Activated T-helper 2 cell treated with anti-CD3 and anti-CD28 coated beads, Interferon-gamma antibody, Interleukin-2, Interleukin-4, amounts not matched to agents 10 μg/mL and 5 μg/mL and 100 μg/mL, durations not matched to agents 14 hours and 24 hours and 36 hours (primary cell): ENCODE measurements around the gene NUPR1. TPM values are rescaled to one million over a fixed set of nuclear protein-coding genes. Genes with fewer than 3 reads are reported as not detected.
A peak's percentile ranks its signal among the peaks of the same experiment; 100 is the strongest.
"Not testable (repeated sequence)": the region's sequence is repeated elsewhere in the genome, so short reads cannot be mapped to it uniquely, and the experiment has no call there.

Source experiments
- DNase-seq: peaks from one replicate; pipeline ENCODE4 v3.0.0; 2021; ENCODE audit warnings: low spot score
- H3K27ac Mint-ChIP-seq: one replicate; pipeline ENCODE4 v1.8.0; 2021; ENCODE audit warnings: mixed read lengths
- H3K27me3 Mint-ChIP-seq: one replicate; pipeline ENCODE4 v1.8.0; 2021; ENCODE audit warnings: low read depth, mixed read lengths
- H3K36me3 Mint-ChIP-seq: one replicate; pipeline ENCODE4 v1.8.0; 2021; ENCODE audit warnings: low read depth, mixed read lengths
- H3K4me1 Mint-ChIP-seq: one replicate; pipeline ENCODE4 v1.8.0; 2021; ENCODE audit warnings: low read depth, mixed read lengths
- H3K4me3 Mint-ChIP-seq: one replicate; pipeline ENCODE4 v1.8.0; 2021; ENCODE audit warnings: low read depth, mild to moderate bottlenecking, moderate library complexity, mixed read lengths
- H3K9me3 Mint-ChIP-seq: one replicate; pipeline ENCODE4 v1.8.0; 2021; ENCODE audit warnings: mixed read lengths
- intact Hi-C: fragments of 100-400 bp; cut with micrococcal nuclease; formaldehyde crosslinking; loops from one replicate; pipeline ENCODE4 v1.15.1; 2023
- total RNA-seq: library from RNA; stranded (reverse); gene quantifications from 2 replicates; pipeline ENCODE4 v1.2.3, GENCODE V29; 2022

The NUPR1 gene
- total RNA-seq, 1 donor from 2014 or later: not detected

DNA sequence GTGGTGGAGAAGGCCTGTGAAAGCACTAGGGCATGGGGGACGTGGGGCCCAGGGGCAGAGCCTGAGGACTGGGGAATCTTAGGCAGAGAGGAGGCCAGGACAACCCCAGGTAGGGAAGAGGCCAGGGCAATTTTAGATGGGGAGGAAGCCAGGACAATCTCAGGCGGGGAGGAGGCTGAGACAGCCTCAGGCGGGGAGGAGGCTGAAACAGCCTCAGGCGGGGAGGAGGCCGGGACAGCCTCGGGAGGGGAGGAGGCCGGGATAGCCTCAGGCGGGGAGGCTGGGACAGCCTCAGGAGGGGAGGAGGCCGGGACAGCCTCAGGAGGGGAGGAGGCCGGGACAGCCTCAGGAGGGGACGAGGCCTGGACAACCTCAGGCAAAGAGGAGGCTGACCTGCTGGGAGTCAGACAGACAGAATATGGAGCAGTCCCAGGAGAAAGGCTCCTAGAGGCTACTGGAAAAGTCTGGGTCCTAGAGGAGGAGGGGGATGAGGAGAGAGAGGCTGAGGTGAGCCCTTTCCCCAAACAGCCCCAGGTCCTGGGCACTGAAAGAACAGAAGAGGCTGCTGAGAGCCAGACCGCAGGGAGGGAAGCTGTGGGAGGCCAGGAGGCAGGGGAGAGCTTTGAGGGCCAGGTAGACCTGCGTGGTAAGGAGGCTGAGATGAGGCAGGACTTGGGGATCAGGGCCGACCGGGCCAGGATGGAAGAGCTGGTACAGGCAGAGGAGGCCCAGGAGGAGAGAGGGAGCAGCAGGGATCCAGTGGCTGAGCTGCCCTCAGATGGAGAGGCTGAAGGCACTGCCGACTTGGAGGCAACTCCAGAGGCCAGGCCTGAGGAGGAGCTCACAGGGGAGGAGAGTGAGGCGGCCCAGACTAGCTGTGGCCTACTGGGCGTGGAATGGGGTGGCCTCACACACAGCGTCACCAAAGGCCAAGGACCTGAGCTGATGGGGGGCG lies 42.7 kb downstream of the NUPR1 start:
- peaks cover 37% of the 10 kb centered on the region for H3K4me1 Mint-ChIP-seq
- no peaks in the 10 kb centered on the region for H3K27me3 Mint-ChIP-seq
- peak overlapping the region; percentile 99 for H3K27ac Mint-ChIP-seq
- intact Hi-C loops: no loop called here
- peaks cover 25% of the 10 kb centered on the region for H3K36me3 Mint-ChIP-seq
- no peaks in the 10 kb centered on the region for H3K9me3 Mint-ChIP-seq
- DNase-seq: no peak
- H3K4me3 Mint-ChIP-seq: peak overlapping the region; percentile 76

DNA sequence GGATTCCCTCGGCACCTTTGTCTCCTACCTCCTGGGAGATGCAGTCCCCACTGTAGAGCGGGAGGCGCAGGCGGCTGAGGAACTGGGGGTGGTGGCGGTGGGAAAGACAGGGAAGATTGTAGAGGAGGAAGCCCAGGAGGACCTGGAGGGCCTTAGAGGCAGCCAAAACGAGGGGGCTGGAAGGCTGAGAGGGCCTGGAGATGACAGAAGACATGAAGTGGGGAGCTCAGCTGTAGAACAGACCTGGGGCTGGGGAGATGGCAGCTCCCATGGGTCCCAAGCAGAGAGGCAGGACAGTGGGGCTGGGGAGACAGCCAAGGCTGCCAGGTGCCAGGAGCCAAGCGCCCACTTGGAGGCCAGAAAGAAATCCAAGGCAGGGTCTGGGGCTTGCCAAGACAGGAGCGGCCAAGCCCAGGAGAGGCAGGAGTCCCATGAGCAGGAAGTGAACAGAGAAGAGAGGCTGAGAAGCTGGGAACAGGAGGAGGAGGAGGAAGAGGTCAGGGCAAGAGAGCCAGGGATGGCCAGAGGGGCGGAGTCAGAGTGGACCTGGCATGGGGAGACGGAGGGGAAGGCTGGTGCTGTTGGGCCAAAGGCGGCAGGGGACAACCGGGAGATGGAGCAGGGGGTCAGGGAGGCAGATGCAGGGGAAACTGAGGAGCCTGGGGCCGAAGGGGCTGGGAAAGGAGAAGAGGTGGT lies 43.5 kb downstream of the NUPR1 start:
- no peak for DNase-seq
- Mint-ChIP-seq H3K4me1 (peaks cover 37% of the 10 kb centered on the region), H3K27ac (peak overlapping the region; percentile 99), H3K27me3 (no peaks in the 10 kb centered on the region), H3K9me3 (no peaks in the 10 kb centered on the region), H3K36me3 (peaks cover 27% of the 10 kb centered on the region), H3K4me3 (peak overlapping the region; percentile 76)
- intact Hi-C loops: no loop called here

DNA sequence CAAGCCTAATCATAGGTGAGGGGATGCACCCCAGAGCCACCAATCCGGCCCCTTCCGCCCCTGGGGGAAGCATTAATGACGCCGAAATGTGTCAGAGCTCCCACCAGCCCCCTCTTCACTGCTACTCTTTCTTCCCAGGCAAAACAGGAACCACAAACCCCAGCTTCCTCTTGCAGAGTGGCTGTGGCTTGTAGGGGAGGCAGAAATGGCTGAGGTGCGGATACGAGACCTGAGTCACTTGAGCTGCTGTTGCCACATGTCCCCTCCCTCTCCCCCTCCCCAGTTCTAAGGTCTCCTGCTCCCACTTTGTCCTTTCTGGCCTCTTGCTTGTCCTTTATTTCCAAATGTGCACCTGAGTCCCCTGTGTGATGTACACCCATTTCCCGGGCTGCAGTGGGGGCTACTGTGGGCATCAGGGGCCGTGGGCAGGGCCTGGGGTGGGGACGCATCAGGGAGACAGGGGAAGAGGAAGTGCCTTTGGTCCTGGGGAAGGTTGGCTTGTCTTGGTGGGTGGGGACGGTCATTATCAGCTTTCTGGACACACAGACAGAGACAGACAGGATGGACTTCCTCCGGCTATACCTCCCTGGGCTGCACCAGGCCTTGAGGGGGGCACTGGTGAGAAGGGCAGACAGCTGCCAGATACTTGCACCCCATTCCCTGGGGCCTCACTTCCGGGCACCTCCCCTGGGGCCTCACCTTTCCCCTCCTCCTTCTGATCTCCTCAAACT lies 44.5 kb downstream of the NUPR1 start, which contains the start of gene APOBR:
Gene APOBR, plus strand, starts transcription at position 523 of the 731 bp plus-strand sequence. Its CDS starts 39 bp downstream, at position 562.
- peak; percentile 87 for DNase-seq
- Mint-ChIP-seq H3K9me3 (no peaks in the 10 kb centered on the region), H3K27ac (peak within 1 kb of the TSS; percentile 99), H3K36me3 (peaks cover 29% of the 10 kb centered on the region), H3K4me1 (peaks cover 39% of the 10 kb centered on the region), H3K4me3 (peak within 1 kb of the TSS; percentile 76), H3K27me3 (no peaks in the 10 kb centered on the region)
- intact Hi-C loops: loop anchor here (1.0 kb wide), 1 partner anchor 352 kb away; the partner anchor contains the start of gene TUFM

DNA sequence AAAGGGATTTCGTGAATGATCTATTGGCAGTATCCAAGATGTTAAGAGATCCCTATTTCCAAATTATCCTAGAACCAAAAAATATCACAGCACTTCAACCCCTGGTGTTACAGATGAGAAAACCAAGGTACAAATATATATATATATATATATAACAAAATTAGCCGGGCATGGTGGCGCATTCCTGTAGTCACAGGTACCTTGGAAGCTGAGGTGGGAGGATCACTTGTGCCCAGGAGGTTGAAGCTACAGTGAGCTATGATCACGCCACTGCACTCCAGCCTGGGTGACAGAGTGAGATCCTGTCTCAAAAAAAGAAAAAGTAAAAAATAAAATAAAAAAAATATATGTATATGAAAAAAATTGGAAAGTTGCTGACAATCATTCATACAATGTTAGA lies 46.3 kb downstream of the NUPR1 start:
- Mint-ChIP-seq H3K4me3 (peak overlapping the region; percentile 92), H3K27me3 (no peaks in the 10 kb centered on the region), H3K4me1 (peaks cover 44% of the 10 kb centered on the region), H3K27ac (peak overlapping the region; percentile 99), H3K36me3 (peaks cover 40% of the 10 kb centered on the region), H3K9me3 (no peaks in the 10 kb centered on the region)
- no peak for DNase-seq
- intact Hi-C loops: loop anchor here (1.0 kb wide), 1 partner anchor 61 kb away; the partner anchor contains the start of gene SGF29

DNA sequence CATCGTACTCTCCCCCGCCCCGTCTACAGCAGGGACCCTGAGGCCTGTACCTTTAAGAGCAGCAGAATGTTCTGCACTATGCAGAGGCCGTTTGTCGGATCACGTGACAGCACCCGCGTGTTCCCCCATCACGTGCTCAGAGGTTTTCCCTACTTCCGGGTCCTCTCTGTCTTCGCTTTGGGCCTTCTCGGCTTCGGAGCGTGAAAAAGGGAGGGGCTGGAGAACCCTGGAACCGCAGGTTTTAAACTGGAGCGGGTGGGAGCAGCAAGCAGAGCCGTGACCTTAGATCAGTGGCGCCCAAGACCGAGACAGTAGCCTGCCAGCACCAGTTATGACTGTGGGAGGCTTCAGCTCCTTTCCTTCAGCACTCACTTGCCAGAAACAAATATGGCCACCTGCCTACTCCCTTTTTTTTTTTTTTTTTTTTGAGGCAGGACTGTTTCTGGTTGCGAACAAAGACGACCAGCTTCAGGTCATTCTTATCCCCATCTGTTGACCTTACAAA lies 46.8 kb downstream of the NUPR1 start, which contains the start of gene CLN3:
Gene CLN3, minus strand, starts transcription at position 105 of the 505 bp plus-strand sequence. CDS start 315 bp downstream, outside the sequence.
- H3K4me1 Mint-ChIP-seq: peaks cover 41% of the 10 kb centered on the region
- peak within 1 kb of the TSS; percentile 92 for H3K4me3 Mint-ChIP-seq
- peak; percentile 88 for DNase-seq
- intact Hi-C loops: loop anchor here (1.0 kb wide), 1 partner anchor 61 kb away; the partner anchor contains the start of gene SGF29
- H3K27ac Mint-ChIP-seq: peak within 1 kb of the TSS; percentile 99
- H3K36me3 Mint-ChIP-seq: peaks cover 41% of the 10 kb centered on the region
- H3K27me3 Mint-ChIP-seq: no peaks in the 10 kb centered on the region
- no peaks in the 10 kb centered on the region for H3K9me3 Mint-ChIP-seq

DNA sequence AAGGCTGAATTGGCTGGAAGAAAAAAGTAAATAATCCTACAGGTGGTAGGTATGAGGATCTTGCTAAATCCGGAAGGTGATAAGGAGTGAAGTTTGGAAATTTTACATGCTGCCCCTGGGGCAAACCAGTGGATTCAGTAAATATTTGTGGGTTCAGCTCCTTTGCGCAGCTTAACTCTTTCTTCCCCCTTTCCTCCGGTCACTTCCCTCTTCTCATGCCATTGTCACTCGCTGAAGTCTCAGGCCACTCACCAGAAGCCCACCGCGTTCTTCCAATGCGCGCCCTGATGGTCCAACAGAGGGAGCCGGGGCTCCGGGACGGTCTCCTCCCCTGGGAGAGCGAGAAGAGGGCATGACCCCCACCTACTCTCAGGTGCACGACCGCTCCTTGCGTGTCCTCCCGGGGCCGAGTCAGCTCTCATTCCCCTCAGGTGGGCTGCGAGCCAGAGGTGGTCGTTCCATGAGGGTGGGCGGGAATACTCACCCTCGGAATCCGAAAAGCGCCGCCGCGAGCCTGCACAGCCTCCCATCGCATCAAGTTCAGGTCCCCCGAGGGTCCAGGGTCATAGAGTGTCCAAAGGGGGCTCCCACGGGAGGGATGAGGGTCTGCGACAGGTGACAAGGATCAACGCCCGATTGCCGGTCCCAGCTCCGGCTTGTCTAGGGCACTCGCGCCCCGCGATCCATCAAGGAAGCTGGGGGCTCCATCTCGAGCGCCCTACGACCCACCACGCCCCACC lies 47.4 kb downstream of the NUPR1 start:
- H3K9me3 Mint-ChIP-seq: no peaks in the 10 kb centered on the region
- H3K4me3 Mint-ChIP-seq: peak overlapping the region; percentile 92
- peaks cover 43% of the 10 kb centered on the region for H3K36me3 Mint-ChIP-seq
- no peak for DNase-seq
- intact Hi-C loops: no loop called here
- peak overlapping the region; percentile 99 for H3K27ac Mint-ChIP-seq
- peaks cover 35% of the 10 kb centered on the region for H3K4me1 Mint-ChIP-seq
- H3K27me3 Mint-ChIP-seq: no peaks in the 10 kb centered on the region

DNA sequence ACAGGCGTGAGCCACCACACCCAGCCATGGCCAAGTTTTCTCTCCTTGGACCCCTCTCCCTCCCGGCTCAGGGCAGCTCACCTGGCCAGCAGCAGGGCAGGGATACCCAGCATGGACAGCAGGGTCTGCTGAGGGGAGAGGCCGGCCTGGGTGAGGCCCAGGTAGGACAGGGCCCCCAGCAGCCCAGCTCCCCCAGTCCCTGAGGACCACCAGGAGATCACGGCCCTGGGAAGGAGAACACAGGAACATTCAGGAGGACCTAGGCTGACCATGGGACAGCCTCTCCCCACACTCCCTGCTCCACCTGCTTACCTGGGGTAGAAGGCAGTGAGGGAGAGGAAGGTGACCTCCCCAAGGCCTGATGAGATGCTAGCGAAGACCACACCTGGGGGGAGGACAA lies 52.5 kb downstream of the NUPR1 start:
- DNase-seq: no peak
- Mint-ChIP-seq H3K9me3 (no peaks in the 10 kb centered on the region), H3K36me3 (peaks cover 54% of the 10 kb centered on the region), H3K4me1 (peaks cover 7% of the 10 kb centered on the region), H3K4me3 (no peak overlapping the region), H3K27ac (no peak overlapping the region), H3K27me3 (no peaks in the 10 kb centered on the region)
- intact Hi-C loops: no loop called here

DNA sequence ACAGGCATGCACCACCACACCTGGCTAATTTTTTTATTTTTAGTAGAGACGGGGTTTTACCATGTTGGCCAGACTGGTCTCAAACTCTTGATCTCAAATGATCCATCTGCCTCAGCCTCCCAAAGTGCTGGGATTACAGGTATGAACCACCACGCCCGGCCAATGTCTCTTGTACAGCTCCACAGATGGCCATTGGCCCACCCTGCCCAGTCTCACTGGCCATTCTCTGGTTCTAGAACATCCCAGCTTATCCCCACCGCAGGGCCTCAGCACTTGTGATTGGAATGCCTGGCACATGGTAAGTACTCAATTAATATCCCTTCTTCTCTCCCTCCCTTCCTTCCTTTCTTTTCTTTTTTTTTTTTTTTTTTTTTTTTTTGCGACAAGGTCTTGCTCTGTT lies 55.4 kb downstream of the NUPR1 start:
- DNase-seq, H3K9me3 Mint-ChIP-seq, H3K4me1 Mint-ChIP-seq, intact Hi-C loops, H3K27me3 Mint-ChIP-seq, H3K4me3 Mint-ChIP-seq: not testable (repeated sequence)
- H3K27ac Mint-ChIP-seq: peak overlapping the region; percentile 47
- peaks cover 39% of the 10 kb centered on the region for H3K36me3 Mint-ChIP-seq

Other genes with a start within 250 kb of the NUPR1 start
- gene SBK1, start 246.4 kb downstream of the NUPR1 start, total RNA-seq: 1.3 and 1.4 TPM in 2 replicates
- gene NPIPB6, start 175.5 kb downstream of the NUPR1 start, total RNA-seq: 2.6 and 2.7 TPM in 2 replicates
- gene EIF3CL, start 135.1 kb downstream of the NUPR1 start, total RNA-seq: 169 and 197 TPM in 2 replicates
- gene NPIPB7, start 66.6 kb downstream of the NUPR1 start, total RNA-seq: not detected in 2 replicates
- gene CLN3, start 46.9 kb downstream of the NUPR1 start, total RNA-seq: 26.5 and 30.1 TPM in 2 replicates
- 7.7 and 7.8 TPM in 2 replicates for gene APOBR, start 44.3 kb downstream of the NUPR1 start, total RNA-seq
- gene IL27, start 32.1 kb downstream of the NUPR1 start, total RNA-seq: not detected in 2 replicates
- gene SGF29, start 14.9 kb upstream of the NUPR1 start, total RNA-seq: 33.0 and 38.0 TPM in 2 replicates
- gene SULT1A2, start 58.1 kb upstream of the NUPR1 start, total RNA-seq: 0.32 and 0.39 TPM in 2 replicates
- gene SULT1A1, start 71.1 kb upstream of the NUPR1 start, total RNA-seq: 9.8 and 9.9 TPM in 2 replicates
- 1.5 and 2.1 TPM in 2 replicates for gene NPIPB8, start 99.1 kb upstream of the NUPR1 start, total RNA-seq
- gene EIF3C, start 172.5 kb upstream of the NUPR1 start, total RNA-seq: 1,010 and 1,059 TPM in 2 replicates
- gene NPIPB9, start 212.8 kb upstream of the NUPR1 start, total RNA-seq: 3.1 and 4.0 TPM in 2 replicates